Measurements from ENCODE around the gene DARS1. TPM values are rescaled to one million over a fixed set of nuclear protein-coding genes. Genes with fewer than 3 reads are reported as not detected.

DARS1 gene
- total and polyA plus RNA-seq, 2 experiments from 2014 or later, result 115 to 148 TPM

- Histone ChIP-seq H3K4me1 (ENCODE audit: insufficient read depth) (peaks cover 40% of the 10 kb centered on the region), H2AFZ (no peak overlapping the region), H3K27me3 (ENCODE audit: insufficient read depth) (no peaks in the 10 kb centered on the region), H3K9me2 (ENCODE audit: insufficient read depth) (no peaks in the 10 kb centered on the region), H4K20me1 (replicated peaks; ENCODE audit: insufficient read depth) (no peaks in the 10 kb centered on the region), H3K79me2 (replicated peaks; ENCODE audit: insufficient read depth) (peaks cover 59% of the 10 kb centered on the region), H3F3A (replicated peaks; ENCODE audit: low read depth) (no peaks in the 10 kb centered on the region), H3K4me2 (peak overlapping the region; percentile 21), H3K36me3 (ENCODE audit: insufficient read depth) (no peaks in the 10 kb centered on the region), H3K4me3 (no peak overlapping the region), H3K27ac (ENCODE audit: low read depth) (peak overlapping the region; percentile 87)
- Mint-ChIP-seq H3K27ac (peak overlapping the region; percentile 69), H3K4me3 (no peak overlapping the region), H3K4me1 (peaks cover 43% of the 10 kb centered on the region), H3K36me3 (ENCODE audit: low read depth) (peaks cover 17% of the 10 kb centered on the region), H3K27me3 (ENCODE audit: insufficient read depth, low read depth, poor library complexity) (peaks cover 3% of the 10 kb centered on the region), H3K9me3 (no peaks in the 10 kb centered on the region)
- ATAC-seq (no peak), DNase-seq (ENCODE audit: low spot score) (no peak)
- no peak for TF ChIP-seq ZNF114 (CRISPR knock-in tag; IDR thresholded peaks at IDR 0.05)
- TF ChIP-seq, protein P1, sequence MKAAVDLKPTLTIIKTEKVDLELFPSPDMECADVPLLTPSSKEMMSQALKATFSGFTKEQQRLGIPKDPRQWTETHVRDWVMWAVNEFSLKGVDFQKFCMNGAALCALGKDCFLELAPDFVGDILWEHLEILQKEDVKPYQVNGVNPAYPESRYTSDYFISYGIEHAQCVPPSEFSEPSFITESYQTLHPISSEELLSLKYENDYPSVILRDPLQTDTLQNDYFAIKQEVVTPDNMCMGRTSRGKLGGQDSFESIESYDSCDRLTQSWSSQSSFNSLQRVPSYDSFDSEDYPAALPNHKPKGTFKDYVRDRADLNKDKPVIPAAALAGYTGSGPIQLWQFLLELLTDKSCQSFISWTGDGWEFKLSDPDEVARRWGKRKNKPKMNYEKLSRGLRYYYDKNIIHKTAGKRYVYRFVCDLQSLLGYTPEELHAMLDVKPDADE (IDR thresholded peaks at IDR 0.05), result no peak
- no peak for TF ChIP-seq REST (IDR thresholded peaks at IDR 0.05; ENCODE audit: unreplicated experiment)
- TF ChIP-seq ZNF331 (CRISPR knock-in tag; IDR thresholded peaks at IDR 0.05; ENCODE audit: low read depth), result no peak
- TF ChIP-seq NANOG (IDR thresholded peaks at IDR 0.05; ENCODE audit: borderline replicate concordance), result no peak
- TF ChIP-seq EZH2 (IDR thresholded peaks at IDR 0.05; ENCODE audit: low read depth, unreplicated experiment), result no peak
- TF ChIP-seq CREB1 (CRISPR knock-in tag; IDR thresholded peaks at IDR 0.05; ENCODE audit: low read depth), result no peak
- no peak for TF ChIP-seq ZNF462 (CRISPR knock-in tag; IDR thresholded peaks at IDR 0.05)
- no peak for TF ChIP-seq EZH2phosphoT487 (IDR thresholded peaks at IDR 0.05; ENCODE audit: unreplicated experiment)
- TF ChIP-seq CTCF (conservative IDR thresholded peaks at IDR 0.05; ENCODE audit: low read depth in 2 of 2), result no peak
- no peak for TF ChIP-seq JUNB (IDR thresholded peaks at IDR 0.05; ENCODE audit: unreplicated experiment)
- no peak for TF ChIP-seq STAT1 (IDR thresholded peaks at IDR 0.05; ENCODE audit: unreplicated experiment)
- no peak for TF ChIP-seq POLR2AphosphoS5 (IDR thresholded peaks at IDR 0.05; ENCODE audit: low read depth)
Observed at GRCh38 chr2:135960150-135960549, 25.3 kb downstream of the DARS1 start.

Data from GM23338 (cell line).